AG08395 (cell line): ENCODE results near the gene NFATC2.
"Not testable (repeated sequence)": the region's sequence is repeated elsewhere in the genome, so short reads cannot be mapped to it uniquely, and the experiment has no call there.

Experiments used
- DNase-seq: peaks from one replicate; pipeline ENCODE4 v3.0.0; 2012; ENCODE audit warnings: mixed read lengths, low spot score

Gene NFATC2

GRCh38 chr20:51470499-51470820, 72.1 kb downstream of the NFATC2 start:
- no peak for DNase-seq

- no peak for DNase-seq
Measured at GRCh38 chr20:51469578-51470498, 72.7 kb downstream of the NFATC2 start.

GRCh38 chr20:51469046-51469445, 73.5 kb downstream of the NFATC2 start:
- DNase-seq = no peak

- DNase-seq = no peak
Measured at GRCh38 chr20:51468636-51469035, 73.9 kb downstream of the NFATC2 start.

- no peak for DNase-seq
Measured at GRCh38 chr20:51467956-51468626, 74.4 kb downstream of the NFATC2 start.

- no peak for DNase-seq
Measured at GRCh38 chr20:51463998-51464397, 78.5 kb downstream of the NFATC2 start.

- DNase-seq = no peak
Measured at GRCh38 chr20:51463560-51463959, 79.0 kb downstream of the NFATC2 start.

- DNase-seq = peak; percentile 77
Measured at GRCh38 chr20:51462566-51463276, 79.8 kb downstream of the NFATC2 start.

- DNase-seq = not testable (repeated sequence)
Measured at GRCh38 chr20:51461846-51462245, 80.7 kb downstream of the NFATC2 start.

- DNase-seq = no peak
Measured at GRCh38 chr20:51461306-51461705, 81.2 kb downstream of the NFATC2 start.

- no peak for DNase-seq
Measured at GRCh38 chr20:51460569-51461265, 81.8 kb downstream of the NFATC2 start.

- DNase-seq = no peak
Measured at GRCh38 chr20:51460163-51460562, 82.4 kb downstream of the NFATC2 start.

- DNase-seq = no peak
Measured at GRCh38 chr20:51458751-51459439, 83.6 kb downstream of the NFATC2 start.

- no peak for DNase-seq
Measured at GRCh38 chr20:51457533-51457932, 85.0 kb downstream of the NFATC2 start.

GRCh38 chr20:51456511-51457509, 85.7 kb downstream of the NFATC2 start:
- peak; percentile 96 for DNase-seq

- DNase-seq = no peak
Measured at GRCh38 chr20:51454250-51454865, 88.2 kb downstream of the NFATC2 start.

- DNase-seq = no peak
Measured at GRCh38 chr20:51452734-51453365, 89.7 kb downstream of the NFATC2 start.

- no peak for DNase-seq
Measured at GRCh38 chr20:51452091-51452613, 90.4 kb downstream of the NFATC2 start.

- DNase-seq = no peak
Measured at GRCh38 chr20:51451484-51451883, 91.0 kb downstream of the NFATC2 start.
